Loucy (cell line): ENCODE results near the gene KLHL8.

ENCODE experiments used
- CTCF ChIP-seq: fragments of 200-600 bp; sonication (generic); conservative IDR thresholded peaks from 2 replicates; pipeline ENCODE4 v1.5.1; 2014; ENCODE audit warnings: mild to moderate bottlenecking, antibody characterized with exemption, low read length
- EZH2phosphoT487 ChIP-seq: fragments of 200-600 bp; IDR thresholded peaks from 2 replicates; pipeline ENCODE4 v1.6.1; 2018; ENCODE audit warnings: antibody characterized with exemption, mild to moderate bottlenecking, moderate library complexity, borderline replicate concordance

- TF ChIP-seq CTCF = no peak
- TF ChIP-seq EZH2phosphoT487 = no peak
These were observed 9.0 kb downstream of the KLHL8 start for GRCh38 chr4:87211249-87211952.
